Fibroblast of the aortic adventitia (primary cell): ENCODE measurements around the gene DOP1A. TPM values are rescaled to one million over a fixed set of nuclear protein-coding genes. Genes with fewer than 3 reads are reported as not detected.
"Not testable (repeated sequence)": the region's sequence is repeated elsewhere in the genome, so short reads cannot be mapped to it uniquely, and the experiment has no call there.

Source experiments
- DNase-seq: peaks from one replicate; pipeline ENCODE4 v3.0.0-alpha.2; 2010; ENCODE audit warnings: low read depth
- H3K4me3 ChIP-seq: 2 replicates; pipeline ENCODE4 v1.5.1; 2011; ENCODE audit warnings: low read depth, mild to moderate bottlenecking, control low read depth, low read length, moderate library complexity
- total RNA-seq: library from RNA; depleted of rRNA; stranded (reverse); fragments of >200 nt; gene quantifications from 2 replicates; pipeline ENCODE4 v1.2.3, GENCODE V29; 2012; ENCODE audit warnings: low replicate concordance
- TF ChIP-seq, protein P1 (sequence below): IDR thresholded peaks from 2 replicates; pipeline ENCODE4 v1.5.1; 2011; ENCODE audit warnings: mild to moderate bottlenecking, low read length, control low read depth, inconsistent platforms; ENCODE audit not compliant: insufficient read depth

The DOP1A gene
- total RNA-seq, 1 donor = 32.5 TPM

DNA sequence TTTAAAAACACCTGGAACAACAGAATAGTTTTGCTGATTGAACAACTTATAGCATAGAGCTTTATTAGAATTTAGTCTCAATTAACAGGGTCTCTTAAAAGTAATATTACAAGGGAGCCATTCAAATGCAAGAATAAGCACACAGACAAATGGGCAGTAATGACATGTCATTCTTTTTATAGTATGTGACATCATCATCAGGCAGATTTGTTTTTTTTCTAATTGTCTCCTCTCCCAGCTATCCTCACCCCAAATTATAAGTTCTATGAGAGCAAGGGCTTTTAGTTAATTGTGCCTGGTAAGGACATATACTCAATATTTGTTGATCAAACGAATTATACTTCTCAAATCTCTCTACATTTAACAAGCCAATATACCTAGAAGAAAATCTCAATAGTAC lies 114.6 kb downstream of the DOP1A start:
- TF ChIP-seq, protein P1, sequence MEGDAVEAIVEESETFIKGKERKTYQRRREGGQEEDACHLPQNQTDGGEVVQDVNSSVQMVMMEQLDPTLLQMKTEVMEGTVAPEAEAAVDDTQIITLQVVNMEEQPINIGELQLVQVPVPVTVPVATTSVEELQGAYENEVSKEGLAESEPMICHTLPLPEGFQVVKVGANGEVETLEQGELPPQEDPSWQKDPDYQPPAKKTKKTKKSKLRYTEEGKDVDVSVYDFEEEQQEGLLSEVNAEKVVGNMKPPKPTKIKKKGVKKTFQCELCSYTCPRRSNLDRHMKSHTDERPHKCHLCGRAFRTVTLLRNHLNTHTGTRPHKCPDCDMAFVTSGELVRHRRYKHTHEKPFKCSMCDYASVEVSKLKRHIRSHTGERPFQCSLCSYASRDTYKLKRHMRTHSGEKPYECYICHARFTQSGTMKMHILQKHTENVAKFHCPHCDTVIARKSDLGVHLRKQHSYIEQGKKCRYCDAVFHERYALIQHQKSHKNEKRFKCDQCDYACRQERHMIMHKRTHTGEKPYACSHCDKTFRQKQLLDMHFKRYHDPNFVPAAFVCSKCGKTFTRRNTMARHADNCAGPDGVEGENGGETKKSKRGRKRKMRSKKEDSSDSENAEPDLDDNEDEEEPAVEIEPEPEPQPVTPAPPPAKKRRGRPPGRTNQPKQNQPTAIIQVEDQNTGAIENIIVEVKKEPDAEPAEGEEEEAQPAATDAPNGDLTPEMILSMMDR = no peak
- no peak overlapping the region for H3K4me3 ChIP-seq
- no peak for DNase-seq

DNA sequence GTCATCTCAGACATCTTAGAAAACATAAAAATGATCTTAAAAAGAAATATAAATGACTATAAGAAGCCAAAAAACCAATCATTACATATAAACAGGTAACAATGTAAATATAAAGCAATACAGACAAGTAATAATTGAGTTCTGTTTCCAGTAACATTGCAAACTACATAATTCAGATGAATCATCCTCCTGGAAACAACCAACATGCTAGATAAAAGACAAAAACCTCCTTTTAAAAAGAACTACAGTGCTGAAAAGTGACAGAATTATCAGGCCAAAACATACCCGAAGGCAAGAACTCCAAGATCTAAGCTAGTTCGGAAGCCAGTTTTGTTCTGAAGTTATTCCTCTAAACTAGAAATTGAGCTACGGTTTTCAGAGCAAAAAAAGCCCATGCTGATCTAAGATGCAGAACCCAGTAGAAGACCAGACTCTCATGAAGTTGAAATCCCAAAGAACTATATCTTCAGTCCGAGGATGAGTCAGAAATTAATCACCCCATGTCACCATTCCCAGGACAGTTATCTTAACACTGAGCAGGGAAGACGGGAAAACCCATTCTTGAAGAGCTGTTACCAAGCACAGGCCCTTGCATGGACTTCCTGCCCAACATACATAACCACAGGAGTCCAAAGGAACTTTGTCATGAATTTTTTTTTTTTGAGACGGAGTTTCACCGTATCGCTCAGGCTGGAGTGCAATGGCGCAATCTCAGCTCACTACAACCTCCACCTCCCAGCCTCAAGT lies 115.8 kb downstream of the DOP1A start:
- DNase-seq = peak; percentile 99
- TF ChIP-seq, protein P1 = no peak
- H3K4me3 ChIP-seq = peak overlapping the region; percentile 7

DNA sequence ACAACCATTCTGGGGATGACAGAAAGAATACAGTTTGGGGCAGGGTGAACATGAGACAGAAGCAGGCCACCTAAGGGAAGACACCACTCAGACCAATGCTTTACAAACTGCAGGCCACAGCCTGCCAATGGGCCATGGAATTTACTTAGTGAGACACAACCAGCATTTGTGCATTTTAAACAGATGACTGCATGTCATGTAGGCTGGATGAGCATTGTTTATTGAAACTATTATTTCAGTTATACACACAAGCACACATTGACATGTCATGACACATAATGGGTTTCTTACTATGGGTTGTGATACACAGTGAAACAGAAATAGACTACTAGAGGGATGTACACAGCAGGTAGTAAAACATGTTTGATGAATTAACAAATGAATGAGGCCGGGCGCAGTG lies 117.6 kb downstream of the DOP1A start:
- H3K4me3 ChIP-seq = no peak overlapping the region
- no peak for DNase-seq
- TF ChIP-seq, protein P1 = no peak

DNA sequence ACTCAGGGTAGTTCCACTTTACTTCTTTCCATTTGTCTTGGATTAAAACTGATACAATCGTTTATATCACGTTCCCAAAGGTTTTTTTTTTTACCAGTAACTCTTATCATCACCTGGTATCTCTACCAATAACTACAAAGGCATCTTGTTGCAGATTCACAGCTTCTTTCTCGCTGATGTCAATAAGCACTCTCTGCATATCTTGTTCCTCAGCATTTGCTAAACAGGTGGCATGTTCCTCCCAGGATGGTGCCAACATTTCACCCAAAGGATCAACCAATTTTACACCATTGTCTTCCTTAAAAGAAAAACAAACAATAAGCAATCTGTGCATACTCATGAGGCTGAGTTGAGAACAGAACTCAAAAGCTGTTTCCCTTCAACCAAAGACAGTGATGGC lies 121.0 kb downstream of the DOP1A start:
- DNase-seq = no peak
- TF ChIP-seq, protein P1 = no peak
- no peak overlapping the region for H3K4me3 ChIP-seq

DNA sequence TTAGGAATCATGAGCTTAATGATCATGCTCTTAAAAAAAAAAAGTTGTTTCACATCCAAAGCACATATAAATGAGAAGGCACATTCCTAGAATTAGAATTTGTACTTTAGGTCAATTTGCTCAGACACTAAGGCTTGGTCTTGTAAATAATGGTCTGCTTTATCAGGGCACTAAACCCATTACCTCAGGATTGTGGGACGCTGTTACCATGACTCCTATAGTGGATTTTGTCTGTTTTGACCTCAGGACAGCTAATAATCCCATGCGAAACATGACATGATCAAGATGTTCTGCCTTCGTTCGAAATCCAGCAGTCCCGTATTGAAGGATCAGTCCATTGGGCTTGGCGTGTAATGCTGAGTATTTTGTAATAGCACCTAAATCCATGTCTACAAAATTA lies 123.2 kb downstream of the DOP1A start:
- peak overlapping the region; percentile 7 for H3K4me3 ChIP-seq
- TF ChIP-seq, protein P1 = no peak
- DNase-seq = no peak

DNA sequence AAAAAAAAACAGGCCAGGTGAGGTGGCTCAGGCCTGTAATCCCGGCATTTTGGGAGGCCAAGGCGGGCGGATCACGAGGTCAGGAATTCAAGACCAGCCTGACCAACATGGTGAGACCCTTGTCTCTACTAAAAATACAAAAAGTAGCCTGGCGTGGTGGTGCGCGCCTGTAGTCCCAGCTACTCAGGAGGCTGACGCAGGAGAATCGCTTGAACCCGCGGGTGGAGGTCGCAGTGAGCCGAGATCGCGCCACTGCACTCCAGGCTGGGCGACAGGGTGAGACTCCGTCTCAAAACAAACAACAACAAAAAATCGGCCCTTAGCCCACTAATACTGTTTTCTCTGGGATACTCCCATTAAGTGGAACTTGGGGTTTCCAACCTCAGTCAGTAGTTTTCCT lies 124.5 kb downstream of the DOP1A start:
- DNase-seq = not testable (repeated sequence)
- peak overlapping the region; percentile 90 for H3K4me3 ChIP-seq

DNA sequence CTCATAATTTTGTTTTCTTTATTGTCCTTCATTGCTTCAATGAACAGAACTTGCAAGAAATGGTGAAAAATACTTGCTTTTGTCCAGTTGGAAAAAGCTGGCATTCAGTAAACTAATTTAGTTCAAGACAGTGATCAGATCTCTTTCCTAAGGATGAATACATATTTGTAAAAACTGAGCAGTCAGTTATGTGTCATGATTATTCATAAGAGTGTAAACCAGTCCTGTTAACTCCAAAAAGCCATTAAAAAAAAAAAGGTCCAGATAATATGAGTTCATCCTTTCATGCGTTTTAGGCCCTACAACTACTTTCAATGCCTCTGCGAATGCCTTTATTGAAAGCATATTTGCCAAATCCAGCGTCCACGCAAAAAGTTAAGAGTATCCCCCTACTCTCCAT lies 125.0 kb downstream of the DOP1A start:
- TF ChIP-seq, protein P1 = no peak
- H3K4me3 ChIP-seq = peak overlapping the region; percentile 90
- peak; percentile 22 for DNase-seq
